GM18520 (cell line): ENCODE measurements around the gene CDS2.
"Not testable (repeated sequence)": the region's sequence is repeated elsewhere in the genome, so short reads cannot be mapped to it uniquely, and the experiment has no call there.

Source experiments
- ATAC-seq: cut with Tn5 transposase; IDR thresholded peaks from one replicate; pipeline ENCODE4 v1.9.1; 2021; ENCODE audit not compliant: unreplicated experiment

Gene CDS2

GRCh38 chr20:5126512-5127203 lies at the start of gene CDS2:
CDS2 (plus strand) TSS chr20:5127008; CDS start chr20:5127093, 85 bp downstream.
- ATAC-seq, result peak; percentile 81

DNA sequence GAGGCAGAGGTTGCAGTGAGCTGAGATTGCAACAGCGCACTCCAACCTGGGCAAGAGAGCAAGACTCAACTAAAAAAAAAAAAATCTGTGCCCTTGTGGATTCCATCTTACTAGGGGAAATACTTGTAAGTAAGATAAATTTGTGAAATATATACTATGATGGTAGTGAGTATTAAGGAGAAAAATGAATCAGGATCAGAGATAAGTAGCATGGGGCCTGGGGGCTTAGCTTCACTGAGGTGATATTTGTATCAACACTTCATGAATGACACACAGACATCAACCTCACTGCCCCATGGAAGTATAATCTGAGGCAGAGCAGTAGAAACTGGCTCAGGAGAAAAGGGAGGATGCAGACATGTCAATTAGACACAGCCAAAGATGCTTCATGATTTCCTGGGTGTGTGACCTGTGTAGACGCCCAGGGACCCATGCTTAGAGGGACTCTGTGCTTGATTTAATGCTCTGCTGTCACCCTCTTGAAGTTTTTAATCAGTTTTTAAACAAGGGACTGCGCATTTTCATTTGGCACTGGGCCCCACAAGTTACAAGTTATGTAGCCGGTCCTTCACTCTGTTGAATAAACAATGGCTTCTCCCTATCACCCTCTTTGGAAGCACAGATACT lies 48.9 kb upstream of the CDS2 start:
- ATAC-seq, result no peak

DNA sequence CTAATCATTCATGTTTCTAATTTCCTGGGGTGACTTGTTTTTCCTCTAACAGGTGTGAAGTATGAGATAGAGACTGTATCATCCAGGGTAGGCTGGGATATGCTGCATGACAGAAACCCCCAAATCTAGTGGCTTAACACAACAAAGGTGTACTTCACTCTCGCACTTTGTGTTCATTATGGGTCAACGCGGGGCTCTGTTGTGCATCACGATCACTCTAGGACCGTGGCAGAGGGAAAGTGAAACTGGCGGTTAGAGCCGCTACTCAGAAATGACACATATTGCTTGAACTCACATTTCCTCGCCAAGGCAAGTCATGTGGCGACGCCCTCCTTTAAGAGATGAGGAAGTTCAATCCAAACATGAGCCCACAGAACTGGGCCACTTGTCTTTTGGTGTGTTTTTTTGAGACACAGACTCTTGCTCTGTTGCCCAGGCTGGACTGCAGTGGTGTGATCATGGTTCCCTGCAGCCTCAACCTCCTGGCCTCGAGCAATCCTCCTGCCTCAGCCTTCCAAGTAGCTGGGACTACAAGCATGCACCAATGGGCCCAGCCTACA lies 48.3 kb upstream of the CDS2 start:
- peak; percentile 96 for ATAC-seq

DNA sequence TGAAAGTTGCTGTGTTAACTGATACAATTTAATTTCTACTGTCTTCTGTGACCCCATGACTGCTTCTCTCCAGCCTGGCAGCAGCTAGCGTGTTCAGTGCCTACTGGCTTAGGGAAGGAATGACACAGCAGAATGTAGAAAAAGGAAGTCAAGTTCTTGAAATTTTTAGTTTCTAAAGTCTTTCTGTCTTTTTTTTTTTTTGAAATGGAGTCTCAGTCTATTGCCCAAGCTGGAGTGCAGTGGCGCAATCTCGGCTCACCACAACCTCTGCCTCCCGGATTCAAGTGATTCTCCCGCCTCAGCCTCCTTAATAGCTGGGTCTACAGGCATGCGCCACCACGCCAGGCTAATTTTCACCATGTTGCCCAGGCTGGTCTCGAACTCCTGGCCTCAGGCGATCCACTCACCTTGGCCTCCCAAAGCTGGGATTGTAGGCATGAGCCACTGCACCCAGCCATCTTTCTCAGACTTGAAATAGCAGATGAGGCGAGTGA lies 46.4 kb upstream of the CDS2 start:
- no peak for ATAC-seq

DNA sequence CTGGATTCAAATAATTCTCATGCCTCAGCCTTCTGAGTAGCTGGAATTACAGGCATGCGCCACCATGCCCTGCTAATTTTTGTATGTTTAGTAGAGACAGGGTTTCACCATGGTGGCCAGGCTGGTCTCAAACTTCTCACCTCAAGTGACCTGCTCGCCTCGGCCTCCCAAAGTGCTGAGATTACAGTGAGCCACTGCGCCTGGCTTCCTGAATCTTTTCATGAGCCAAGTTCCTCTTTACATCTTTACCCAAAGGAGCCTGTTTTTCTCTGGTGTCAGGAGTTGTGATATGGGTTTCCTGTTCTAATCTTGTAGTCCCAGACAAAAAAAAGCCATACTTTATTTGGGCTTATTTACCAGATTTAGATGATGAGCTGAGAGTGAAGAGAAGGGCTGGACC lies 41.4 kb upstream of the CDS2 start:
- ATAC-seq, result no peak

GRCh38 chr20:5088688-5089087 lies 38.1 kb upstream of the CDS2 start:
- ATAC-seq, result no peak

DNA sequence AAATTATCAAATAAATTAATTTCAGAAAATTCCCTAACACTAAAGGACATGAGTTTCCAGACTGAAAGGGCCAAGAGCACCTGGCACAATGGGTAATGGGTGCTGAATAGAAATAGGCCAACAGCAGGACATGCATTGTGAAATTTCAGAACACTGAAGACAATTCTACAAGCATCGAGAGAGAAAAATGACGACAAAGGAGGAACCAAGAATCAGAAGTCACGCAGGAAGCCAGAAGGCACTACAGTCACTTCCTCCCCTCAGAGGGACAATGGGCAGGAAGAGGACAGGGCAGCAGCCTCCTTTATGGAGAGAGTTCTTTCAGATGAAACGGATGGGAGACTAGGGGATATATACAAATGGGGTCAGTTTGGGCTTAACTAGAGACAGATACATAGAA lies 36.6 kb upstream of the CDS2 start:
- ATAC-seq, result no peak

- ATAC-seq, result no peak
These were observed 34.9 kb upstream of the CDS2 start for GRCh38 chr20:5091902-5092301.

GRCh38 chr20:5092765-5093339 lies 34.0 kb upstream of the CDS2 start:
- ATAC-seq, result no peak

- no peak for ATAC-seq
These were observed 31.4 kb upstream of the CDS2 start for GRCh38 chr20:5095454-5095853.

DNA sequence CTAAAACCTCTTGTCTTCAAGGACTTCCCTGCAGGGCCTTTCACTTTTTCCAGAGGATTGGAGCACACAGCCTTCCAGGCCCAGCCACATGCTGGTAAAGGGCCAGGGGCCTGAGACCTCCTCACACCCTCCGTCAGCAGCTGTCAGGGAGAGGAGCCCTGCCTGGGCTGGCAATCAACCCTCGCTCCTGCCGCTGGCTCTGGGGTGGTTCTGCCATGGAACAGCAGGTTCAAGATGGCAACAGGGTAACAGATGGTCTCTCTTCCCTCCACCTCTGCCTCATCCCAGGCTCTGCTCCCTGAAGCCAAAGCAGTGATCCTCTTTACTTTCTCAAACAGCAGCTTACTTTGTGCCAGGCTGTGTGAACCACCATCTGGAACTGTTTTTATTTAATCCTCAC lies 30.9 kb upstream of the CDS2 start:
- ATAC-seq, result no peak

DNA sequence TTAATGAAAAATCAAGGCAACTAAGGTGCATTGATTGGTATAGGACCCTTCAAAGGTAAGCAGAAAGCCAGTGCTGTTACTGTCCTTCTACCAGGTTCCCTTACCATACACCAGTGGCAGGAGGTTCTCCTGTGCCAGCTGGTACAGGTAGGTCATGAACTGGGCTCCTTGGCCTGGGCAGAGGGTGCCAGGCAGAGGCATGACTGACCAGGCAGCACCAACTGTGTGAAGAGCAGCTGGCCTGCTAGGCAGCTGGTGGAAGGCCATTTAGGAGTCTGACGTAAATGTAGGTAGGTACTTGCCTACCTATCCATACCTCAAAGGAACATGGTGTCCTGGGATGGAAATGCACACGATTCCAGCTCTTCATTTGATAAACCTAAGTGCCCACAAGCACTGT lies 30.3 kb upstream of the CDS2 start:
- no peak for ATAC-seq

GRCh38 chr20:5099009-5099408 lies 27.8 kb upstream of the CDS2 start:
- not testable (repeated sequence) for ATAC-seq

DNA sequence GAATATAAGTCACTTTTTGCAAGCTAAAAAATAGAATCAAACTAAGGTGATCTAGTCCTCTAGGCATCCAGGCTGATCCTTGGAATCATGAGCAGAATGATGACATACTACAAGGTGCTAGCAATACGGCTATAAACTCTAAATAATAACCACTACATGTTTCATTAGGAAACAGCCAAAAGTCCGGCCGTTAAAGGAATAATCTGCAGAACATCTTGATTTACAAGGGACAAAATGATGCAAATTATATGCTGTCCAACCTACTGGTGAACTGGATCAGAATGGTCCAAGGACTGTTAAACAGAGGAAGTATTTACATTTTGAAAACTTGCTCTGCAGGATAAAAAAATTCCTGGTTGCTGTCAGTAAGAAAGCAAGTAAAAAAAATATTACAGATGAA lies 26.9 kb upstream of the CDS2 start:
- not testable (repeated sequence) for ATAC-seq

- ATAC-seq, result no peak
These were observed 26.0 kb upstream of the CDS2 start for GRCh38 chr20:5100684-5101347.

GRCh38 chr20:5104479-5104878 lies 22.3 kb upstream of the CDS2 start:
- ATAC-seq, result no peak

GRCh38 chr20:5109276-5109675 lies 17.5 kb upstream of the CDS2 start:
- no peak for ATAC-seq

DNA sequence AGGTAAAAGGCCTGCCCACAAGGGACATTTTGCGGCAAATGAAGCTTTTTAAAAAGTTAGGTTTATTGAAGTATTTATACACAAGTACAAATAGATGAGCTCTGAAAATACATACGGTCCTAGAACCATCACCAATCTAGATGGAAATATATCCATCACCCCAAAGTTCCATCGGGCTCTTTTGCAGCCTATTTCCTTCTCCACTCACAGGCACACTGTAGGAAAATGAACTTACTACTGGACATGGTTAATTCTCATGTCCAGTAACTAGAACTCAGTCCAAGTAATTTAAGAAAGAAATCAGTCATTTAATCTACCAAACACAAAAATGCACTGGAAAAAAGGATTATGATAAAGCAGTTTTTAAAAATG lies 13.2 kb upstream of the CDS2 start:
- ATAC-seq, result no peak

DNA sequence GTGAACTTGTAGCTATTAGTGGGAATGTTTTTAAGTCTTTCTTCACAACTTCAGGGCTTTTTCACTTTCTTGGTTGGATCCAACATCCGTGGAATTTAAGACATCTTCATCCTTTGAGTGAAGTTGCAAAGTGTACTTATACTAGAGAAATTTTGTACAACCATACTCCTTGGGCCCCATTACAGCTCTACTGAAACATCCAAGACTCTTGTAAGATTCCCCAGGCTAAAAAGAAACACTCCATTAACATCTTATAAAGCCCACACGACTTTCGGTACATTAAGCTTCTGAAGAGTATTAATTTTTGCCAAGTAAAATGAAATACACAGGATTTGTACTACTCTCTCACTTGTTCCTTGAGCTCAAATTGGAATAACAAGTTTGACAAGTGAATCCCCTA lies 12.4 kb upstream of the CDS2 start:
- no peak for ATAC-seq

- ATAC-seq, result no peak
These were observed 9.9 kb upstream of the CDS2 start for GRCh38 chr20:5116875-5117274.
